ENCODE measurements around the gene SEZ6L2.
A peak's percentile ranks its signal among the peaks of the same experiment; 100 is the strongest.
"Not testable (repeated sequence)": the region's sequence is repeated elsewhere in the genome, so short reads cannot be mapped to it uniquely, and the experiment has no call there.

SEZ6L2 gene

GRCh38 chr16:29899516-29900101 lies at the start of gene SEZ6L2:
Gene SEZ6L2 (minus strand): TSS chr16:29899550. CDS start chr16:29899019, 531 bp downstream.
- DNase-seq (ENCODE audit: insufficient read length, low spot score) (peak; percentile 96), FAIRE-seq (no peak)

- DNase-seq (ENCODE audit: insufficient read length, low spot score) = no peak
- FAIRE-seq = no peak
These were observed 48.5 kb upstream of the SEZ6L2 start for GRCh38 chr16:29947897-29948296.

- peak; percentile 94 for DNase-seq (ENCODE audit: insufficient read length, low spot score)
- FAIRE-seq = peak; percentile 16
These were observed 44.8 kb upstream of the SEZ6L2 start for GRCh38 chr16:29943846-29944799.

GRCh38 chr16:29940656-29941055 lies 41.3 kb upstream of the SEZ6L2 start:
- DNase-seq (ENCODE audit: insufficient read length, low spot score) = no peak
- no peak for FAIRE-seq

GRCh38 chr16:29931750-29932149 lies 32.4 kb upstream of the SEZ6L2 start:
- DNase-seq (ENCODE audit: insufficient read length, low spot score); FAIRE-seq: not testable (repeated sequence)

- DNase-seq (ENCODE audit: insufficient read length, low spot score) = no peak
These were observed 27.9 kb upstream of the SEZ6L2 start for GRCh38 chr16:29927070-29927905.

GRCh38 chr16:29926711-29927052 lies 27.3 kb upstream of the SEZ6L2 start:
- no peak for FAIRE-seq
- no peak for DNase-seq (ENCODE audit: insufficient read length, low spot score)

More at GRCh38 chr16:29927070-29927905, 27.9 kb upstream of the SEZ6L2 start:
- FAIRE-seq = no peak

- FAIRE-seq = peak; percentile 70
These were observed 26.7 kb upstream of the SEZ6L2 start, which contains the start of gene KCTD13 for GRCh38 chr16:29925781-29926710. Gene KCTD13 (minus strand): TSS chr16:29926226. CDS start chr16:29926033, 193 bp downstream.

GRCh38 chr16:29925105-29925756 lies 25.9 kb upstream of the SEZ6L2 start:
- no peak for DNase-seq (ENCODE audit: insufficient read length, low spot score)
- no peak for FAIRE-seq

More at GRCh38 chr16:29925781-29926710, 26.7 kb upstream of the SEZ6L2 start, which contains the start of gene KCTD13:
- peak; percentile 96 for DNase-seq (ENCODE audit: insufficient read length, low spot score)

- FAIRE-seq (no peak), DNase-seq (ENCODE audit: insufficient read length, low spot score) (no peak)
These were observed 23.7 kb upstream of the SEZ6L2 start for GRCh38 chr16:29922986-29923501.

- DNase-seq (ENCODE audit: insufficient read length, low spot score) = no peak
- FAIRE-seq = no peak
These were observed 23.0 kb upstream of the SEZ6L2 start for GRCh38 chr16:29922326-29922725.

- DNase-seq (ENCODE audit: insufficient read length, low spot score) (no peak), FAIRE-seq (no peak)
These were observed 21.7 kb upstream of the SEZ6L2 start for GRCh38 chr16:29921034-29921385.

GRCh38 chr16:29920288-29921033 lies 21.1 kb upstream of the SEZ6L2 start:
- DNase-seq (ENCODE audit: insufficient read length, low spot score) (no peak), FAIRE-seq (no peak)

GRCh38 chr16:29916979-29917378 lies 17.6 kb upstream of the SEZ6L2 start:
- FAIRE-seq = no peak

GRCh38 chr16:29915590-29916247 lies 16.4 kb upstream of the SEZ6L2 start:
- no peak for FAIRE-seq
- DNase-seq (ENCODE audit: insufficient read length, low spot score) = no peak

More at GRCh38 chr16:29916979-29917378, 17.6 kb upstream of the SEZ6L2 start:
- no peak for DNase-seq (ENCODE audit: insufficient read length, low spot score)

GRCh38 chr16:29913514-29913913 lies 14.2 kb upstream of the SEZ6L2 start:
- DNase-seq (ENCODE audit: insufficient read length, low spot score) (no peak), FAIRE-seq (no peak)

GRCh38 chr16:29912087-29912486 lies 12.7 kb upstream of the SEZ6L2 start:
- FAIRE-seq (no peak), DNase-seq (ENCODE audit: insufficient read length, low spot score) (no peak)

GRCh38 chr16:29911676-29912010 lies 12.3 kb upstream of the SEZ6L2 start:
- FAIRE-seq = no peak
- DNase-seq (ENCODE audit: insufficient read length, low spot score) = no peak

All from HTR-8/SVneo (cell line).